Spleen (tissue), 11 donors: ENCODE measurements around the gene PCBP3. TPM values are rescaled to one million over a fixed set of nuclear protein-coding genes. Genes with fewer than 3 reads are reported as not detected.
A peak's percentile ranks its signal among the peaks of the same experiment; 100 is the strongest.

Source experiments
- DNase-seq: peaks from one replicate; pipeline ENCODE4 v3.0.0-alpha.2; 2020
- H3K27ac ChIP-seq, 8 donors: fragments of 200-600 bp; sonication (generic) in 7 of 8; 1 replicate in 4 of 8; 2 replicates in 4 of 8; pipeline versions ENCODE4 v1.5.0 to v1.8.0; 2016 to 2021; ENCODE audit warnings: inconsistent platforms in 4 of 8, mild to moderate bottlenecking in 4 of 8, moderate library complexity in 1 of 8
- H3K27me3 ChIP-seq, 7 donors: fragments of 200-600 bp; sonication (generic) in 6 of 7; replicated peaks in 1 of 7; 1 replicate in 4 of 7; 2 replicates in 3 of 7; pipeline versions ENCODE4 v1.5.0 to v1.8.0; 2016 to 2021; ENCODE audit warnings: inconsistent platforms in 3 of 7, mild to moderate bottlenecking in 1 of 7
- H3K36me3 ChIP-seq, 6 donors: fragments of 200-600 bp; sonication (generic) in 5 of 6; 1 replicate in 4 of 6; 2 replicates in 2 of 6; pipeline versions ENCODE4 v1.5.0 to v1.8.0; 2016 to 2021; ENCODE audit warnings: inconsistent platforms in 2 of 6
- H3K4me1 ChIP-seq, 6 donors: fragments of 200-600 bp; sonication (generic) in 5 of 6; 1 replicate in 3 of 6; 2 replicates in 3 of 6; pipeline versions ENCODE4 v1.5.0 to v1.8.0; 2016 to 2021; ENCODE audit warnings: inconsistent platforms in 3 of 6
- H3K4me3 ChIP-seq, 8 donors: fragments of 200-600 bp; sonication (generic) in 7 of 8; 1 replicate in 4 of 8; 2 replicates in 4 of 8; pipeline versions ENCODE4 v1.5.0 to v1.8.0; 2016 to 2021; ENCODE audit warnings: inconsistent platforms in 4 of 8, mild to moderate bottlenecking in 4 of 8, moderate library complexity in 2 of 8
- H3K9me3 ChIP-seq, 8 donors: fragments of 200-600 bp; sonication (generic) in 7 of 8; 1 replicate in 4 of 8; 2 replicates in 4 of 8; pipeline versions ENCODE4 v1.5.0 to v1.8.0; 2016 to 2021; ENCODE audit warnings: inconsistent platforms in 4 of 8
- CTCF ChIP-seq, 11 experiments: fragments of 200-600 bp in 7 of 11; fragments of 450-650 bp in 4 of 11; sonication (generic) in 4 of 11; IDR thresholded peaks in 8 of 11; conservative IDR thresholded peaks in 3 of 11; 1 replicate in 7 of 11; 2 replicates in 4 of 11; pipeline versions ENCODE4 v1.4.0 to v1.8.0; 2016 to 2021; ENCODE audit warnings: antibody characterized with exemption in 11 of 11, inconsistent platforms in 4 of 11, mild to moderate bottlenecking in 1 of 11
- POLR2A ChIP-seq, 3 donors: fragments of 450-650 bp; IDR thresholded peaks; one replicate each; pipeline ENCODE4 v1.5.1; 2017; ENCODE audit warnings: antibody characterized with exemption in 3 of 3, mild to moderate bottlenecking in 1 of 3
- POLR2AphosphoS5 ChIP-seq, 3 donors: sonication (generic); formaldehyde crosslinking; IDR thresholded peaks; one replicate each; pipeline ENCODE4 v1.5.1; 2017; ENCODE audit warnings: antibody characterized with exemption in 3 of 3
- WGBS, 5 donors: extraction: QIAGEN DNeasy Blood & Tissue Kit in 3 of 5; methylation state at CpG; one replicate each; pipeline versions ENCODE4 v1.1.5 to v1.1.7; 2013 to 2018; 5-methylcytosine and 5-hydroxymethylcytosine counted together
- intact Hi-C: fragments of 100-400 bp; cut with DNase I; formaldehyde crosslinking; loops from one replicate; pipeline ENCODE4 v1.15.0; 2023; ENCODE audit warnings: low total_unique reads
- polyA plus RNA-seq, 3 donors: library from polyadenylated mRNA; stranded (reverse); fragments of 200-250 nt; gene quantifications; one replicate each; pipeline ENCODE4 v1.2.1, GENCODE V29; 2013
- total RNA-seq, 7 donors: library from RNA; depleted of rRNA in 3 of 7; stranded (reverse); fragments of >200 nt in 3 of 7; fragmentation: NEBNext Ultra II Directional in 4 of 7; extraction: Animal tissue kit (Norgen Biotek cat#: 25700) in 4 of 7; gene quantifications; one replicate each; pipeline versions ENCODE4 v1.1.0 to v1.2.1, GENCODE V29; 2016 to 2021
- donor health status: healthy with polysubstance abuse.
- donor health status: DM: no; HTN: no; CAD: no; lungs with moderate emphysema.
- donor health status: DM: no; HTN: no; CAD: no.
- donor health status: Bipolar disorder and iron deficiency.
- donor health status: healthy.
- donor health status: DM: no; HTN: no; CAD: no.
- donor health status: DM: yes; HTN: yes; CAD: no.

The PCBP3 gene
- total and polyA plus RNA-seq, 10 donors: 4.2 to 31.6 (median 15.2) TPM

GRCh38 chr21:45990049-45990711 lies 346.7 kb downstream of the PCBP3 start:
- peaks cover 0 to 4% (median 0%) of the 10 kb centered on the region in 7 donors for H3K27me3 ChIP-seq
- DNase-seq: peak; percentile 45
- no peak overlapping the region for H3K4me3 ChIP-seq
- H3K4me1 ChIP-seq: peaks cover 0 to 6% (median 0%) of the 10 kb centered on the region in 6 donors
- no peak for TF ChIP-seq POLR2AphosphoS5 (IDR thresholded peaks at IDR 0.05)
- no peak for TF ChIP-seq CTCF (IDR thresholded peaks at IDR 0.05 in 8 of 11, conservative IDR thresholded peaks at IDR 0.05 in 3 of 11)
- TF ChIP-seq POLR2A (IDR thresholded peaks at IDR 0.05): no peak
- WGBS, 5 donors: 82 to 91% (median 86%) methylated on average over 28 to 30 of the region's 30 CpGs
- H3K36me3 ChIP-seq: peaks cover 0 to 85% (median 7%) of the 10 kb centered on the region in 6 donors
- H3K9me3 ChIP-seq: no peaks in the 10 kb centered on the region
- H3K27ac ChIP-seq: no peak overlapping the region
- intact Hi-C loops: no loop called here

- H3K36me3 ChIP-seq: peaks cover 0 to 77% (median 7%) of the 10 kb centered on the region in 6 donors
- no peaks in the 10 kb centered on the region for H3K9me3 ChIP-seq
- WGBS, 5 donors: 77 to 84% (median 82%) methylated on average over 31 to 45 of the region's 45 CpGs
- no peaks in the 10 kb centered on the region for H3K27me3 ChIP-seq
- DNase-seq: peak; percentile 72
- intact Hi-C loops: no loop called here
- H3K4me3 ChIP-seq: no peak overlapping the region
- peaks cover 0 to 6% (median 0%) of the 10 kb centered on the region in 6 donors for H3K4me1 ChIP-seq
- no peak for TF ChIP-seq POLR2AphosphoS5 (IDR thresholded peaks at IDR 0.05)
- no peak for TF ChIP-seq POLR2A (IDR thresholded peaks at IDR 0.05)
- TF ChIP-seq CTCF (IDR thresholded peaks at IDR 0.05 in 8 of 11, conservative IDR thresholded peaks at IDR 0.05 in 3 of 11): no peak
- no peak overlapping the region for H3K27ac ChIP-seq
Observed at GRCh38 chr21:45990741-45991605, 347.4 kb downstream of the PCBP3 start.

- Histone ChIP-seq H3K27ac (no peak overlapping the region), H3K36me3 (peaks cover 0 to 77% (median 5%) of the 10 kb centered on the region in 6 donors), H3K4me3 (no peak overlapping the region), H3K4me1 (peaks cover 0 to 6% (median 0%) of the 10 kb centered on the region in 6 donors), H3K27me3 (no peaks in the 10 kb centered on the region), H3K9me3 (no peaks in the 10 kb centered on the region)
- TF ChIP-seq POLR2AphosphoS5 (IDR thresholded peaks at IDR 0.05) (no peak), POLR2A (IDR thresholded peaks at IDR 0.05) (no peak), CTCF (IDR thresholded peaks at IDR 0.05 in 8 of 11, conservative IDR thresholded peaks at IDR 0.05 in 3 of 11) (no peak)
- peak; percentile 47 for DNase-seq
- intact Hi-C loops: no loop called here
- 78 to 92% (median 85%) methylated on average over 18 of the region's 18 CpGs for WGBS, 5 donors
Observed at GRCh38 chr21:45991606-45992300, 348.2 kb downstream of the PCBP3 start.

Other genes starting within 250 kb of the PCBP3 start
- 100 to 1,000 TPM in 3 of 7 donors, 10 to 100 TPM in 4; 71.8 to 208 (median 99.6) TPM for gene COL18A1, start 238.6 kb upstream of the PCBP3 start, total RNA-seq
- 10 to 100 TPM; 35.0 to 66.9 (median 60.0) TPM for gene COL18A1, start 238.6 kb upstream of the PCBP3 start, polyA plus RNA-seq
- gene SLC19A1, start 101.3 kb upstream of the PCBP3 start, total RNA-seq: 10 to 100 TPM; 21.6 to 52.8 (median 35.0) TPM
- 10 to 100 TPM in 2 of 3 donors, 1 to 10 TPM in 1; 7.5 to 17.6 (median 13.3) TPM for gene SLC19A1, start 101.3 kb upstream of the PCBP3 start, polyA plus RNA-seq